OCI-LY7 (cell line): ENCODE measurements around the gene RITA1.

Source experiments
- EZH2phosphoT487 ChIP-seq: fragments of 200-600 bp; sonication (generic); IDR thresholded peaks from 2 replicates; pipeline ENCODE4 v1.6.1; 2018; ENCODE audit warnings: low read depth, borderline replicate concordance, mild to moderate bottlenecking, mixed run types, antibody characterized with exemption, low read length, moderate library complexity, mixed read lengths
- TF ChIP-seq, protein P1 (sequence below): fragments of 200-600 bp; sonication (generic); conservative IDR thresholded peaks from 2 replicates; pipeline ENCODE4 v1.5.1; 2014; ENCODE audit warnings: mild to moderate bottlenecking, antibody characterized with exemption, low read length, moderate library complexity, mixed read lengths

DNA sequence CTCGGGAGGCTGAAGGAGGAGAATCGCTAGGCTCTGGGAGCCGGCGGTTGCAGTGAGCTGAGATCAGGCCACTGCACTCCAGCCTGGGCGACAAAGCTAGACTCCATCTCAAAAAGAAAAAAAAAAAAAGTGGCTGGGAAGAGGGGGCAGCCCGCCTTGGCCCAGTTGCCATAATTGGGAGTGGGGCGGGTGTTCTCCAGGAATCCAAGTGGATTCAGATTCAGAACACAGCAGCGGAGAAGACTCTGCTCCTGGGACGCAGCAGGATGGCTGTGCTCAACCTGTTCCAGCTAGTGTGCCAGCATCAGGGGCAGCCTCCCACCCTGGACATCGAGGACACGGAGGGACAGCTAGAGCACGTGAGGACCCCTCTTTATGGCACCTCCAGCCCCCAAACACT is 30.5 kb upstream of the RITA1 start:
- TF ChIP-seq, protein P1, sequence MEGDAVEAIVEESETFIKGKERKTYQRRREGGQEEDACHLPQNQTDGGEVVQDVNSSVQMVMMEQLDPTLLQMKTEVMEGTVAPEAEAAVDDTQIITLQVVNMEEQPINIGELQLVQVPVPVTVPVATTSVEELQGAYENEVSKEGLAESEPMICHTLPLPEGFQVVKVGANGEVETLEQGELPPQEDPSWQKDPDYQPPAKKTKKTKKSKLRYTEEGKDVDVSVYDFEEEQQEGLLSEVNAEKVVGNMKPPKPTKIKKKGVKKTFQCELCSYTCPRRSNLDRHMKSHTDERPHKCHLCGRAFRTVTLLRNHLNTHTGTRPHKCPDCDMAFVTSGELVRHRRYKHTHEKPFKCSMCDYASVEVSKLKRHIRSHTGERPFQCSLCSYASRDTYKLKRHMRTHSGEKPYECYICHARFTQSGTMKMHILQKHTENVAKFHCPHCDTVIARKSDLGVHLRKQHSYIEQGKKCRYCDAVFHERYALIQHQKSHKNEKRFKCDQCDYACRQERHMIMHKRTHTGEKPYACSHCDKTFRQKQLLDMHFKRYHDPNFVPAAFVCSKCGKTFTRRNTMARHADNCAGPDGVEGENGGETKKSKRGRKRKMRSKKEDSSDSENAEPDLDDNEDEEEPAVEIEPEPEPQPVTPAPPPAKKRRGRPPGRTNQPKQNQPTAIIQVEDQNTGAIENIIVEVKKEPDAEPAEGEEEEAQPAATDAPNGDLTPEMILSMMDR: no peak
- TF ChIP-seq EZH2phosphoT487: no peak
